ENCODE measurements around the gene CTTN.

The CTTN gene

GRCh38 chr11:70353329-70353728, 45.0 kb upstream of the CTTN start:
- Histone ChIP-seq H3K4me1 (ENCODE audit: control insufficient read depth, low read depth, low read length) (no peaks in the 10 kb centered on the region), H3K4ac (ENCODE audit: low read depth, low read length) (no peak overlapping the region), H2BK15ac (replicated peaks; ENCODE audit: low read depth) (no peak overlapping the region), H2AK5ac (ENCODE audit: low read length) (no peak overlapping the region), H3K4me2 (ENCODE audit: low read length) (no peak overlapping the region), H3K4me3 (ENCODE audit: low read length) (no peak overlapping the region), H3K56ac (ENCODE audit: low read length) (no peak overlapping the region), H2BK120ac (ENCODE audit: low read depth, low read length) (no peak overlapping the region), H3K79me1 (ENCODE audit: low read length) (peaks cover 2% of the 10 kb centered on the region), H3K23ac (ENCODE audit: low read length) (no peak overlapping the region), H3K79me2 (ENCODE audit: control insufficient read depth, insufficient read depth, low read length) (no peaks in the 10 kb centered on the region), H4K8ac (ENCODE audit: low read depth, low read length) (no peak overlapping the region), H3K9ac (ENCODE audit: low read length) (no peak overlapping the region), H4K5ac (ENCODE audit: low read length) (no peak overlapping the region), H3K27me3 (ENCODE audit: insufficient read depth, low read length, poor library complexity) (no peaks in the 10 kb centered on the region), H3K27ac (ENCODE audit: low read depth, low read length) (no peak overlapping the region), H3K36me3 (ENCODE audit: control insufficient read depth, insufficient read depth, low read length) (peaks cover 21% of the 10 kb centered on the region), H3K18ac (ENCODE audit: low read length) (no peak overlapping the region), H2BK5ac (ENCODE audit: low read length) (no peak overlapping the region)
- no peak for DNase-seq
- no CpG with 5 or more reads among the region's 2 CpGs for WGBS (ENCODE audit: extremely low coverage, insufficient coverage, low lambda C conversion rate)

- H3K79me1 ChIP-seq (ENCODE audit: low read length) = peaks cover 2% of the 10 kb centered on the region
- H2BK5ac ChIP-seq (ENCODE audit: low read length) = no peak overlapping the region
- no peak overlapping the region for H3K4me3 ChIP-seq (ENCODE audit: low read length)
- no peak overlapping the region for H3K9ac ChIP-seq (ENCODE audit: low read length)
- no CpG with 5 or more reads among the region's 19 CpGs for WGBS (ENCODE audit: extremely low coverage, insufficient coverage, low lambda C conversion rate)
- no peak overlapping the region for H2BK120ac ChIP-seq (ENCODE audit: low read depth, low read length)
- H2BK15ac ChIP-seq (replicated peaks; ENCODE audit: low read depth) = no peak overlapping the region
- H4K5ac ChIP-seq (ENCODE audit: low read length) = no peak overlapping the region
- H2AK5ac ChIP-seq (ENCODE audit: low read length) = no peak overlapping the region
- H3K56ac ChIP-seq (ENCODE audit: low read length) = no peak overlapping the region
- H3K18ac ChIP-seq (ENCODE audit: low read length) = no peak overlapping the region
- H3K79me2 ChIP-seq (ENCODE audit: control insufficient read depth, insufficient read depth, low read length) = no peaks in the 10 kb centered on the region
- H3K4ac ChIP-seq (ENCODE audit: low read depth, low read length) = no peak overlapping the region
- no peak for DNase-seq
- H3K4me1 ChIP-seq (ENCODE audit: control insufficient read depth, low read depth, low read length) = no peaks in the 10 kb centered on the region
- no peak overlapping the region for H3K4me2 ChIP-seq (ENCODE audit: low read length)
- H3K27ac ChIP-seq (ENCODE audit: low read depth, low read length) = no peak overlapping the region
- no peak overlapping the region for H3K23ac ChIP-seq (ENCODE audit: low read length)
- H3K36me3 ChIP-seq (ENCODE audit: control insufficient read depth, insufficient read depth, low read length) = peaks cover 21% of the 10 kb centered on the region
- no peak overlapping the region for H4K8ac ChIP-seq (ENCODE audit: low read depth, low read length)
- H3K27me3 ChIP-seq (ENCODE audit: insufficient read depth, low read length, poor library complexity) = no peaks in the 10 kb centered on the region
Measured at GRCh38 chr11:70353900-70354568, 44.3 kb upstream of the CTTN start.

GRCh38 chr11:70354629-70355028, 43.7 kb upstream of the CTTN start:
- no peak overlapping the region for H2BK5ac ChIP-seq (ENCODE audit: low read length)
- WGBS (ENCODE audit: extremely low coverage, insufficient coverage, low lambda C conversion rate) = no CpG with 5 or more reads among the region's 2 CpGs
- H3K36me3 ChIP-seq (ENCODE audit: control insufficient read depth, insufficient read depth, low read length) = peaks cover 21% of the 10 kb centered on the region

GRCh38 chr11:70358753-70359152, 39.6 kb upstream of the CTTN start:
- H3K4me2 ChIP-seq (ENCODE audit: low read length) = no peak overlapping the region
- no peak overlapping the region for H4K8ac ChIP-seq (ENCODE audit: low read depth, low read length)
- H3K4ac ChIP-seq (ENCODE audit: low read depth, low read length) = no peak overlapping the region
- H2BK5ac ChIP-seq (ENCODE audit: low read length) = no peak overlapping the region
- no peak overlapping the region for H2BK120ac ChIP-seq (ENCODE audit: low read depth, low read length)
- H3K18ac ChIP-seq (ENCODE audit: low read length) = no peak overlapping the region
- no peak overlapping the region for H3K4me3 ChIP-seq (ENCODE audit: low read length)
- H3K9ac ChIP-seq (ENCODE audit: low read length) = no peak overlapping the region
- no peak overlapping the region for H3K56ac ChIP-seq (ENCODE audit: low read length)
- H2BK15ac ChIP-seq (replicated peaks; ENCODE audit: low read depth) = no peak overlapping the region
- DNase-seq = no peak
- H3K4me1 ChIP-seq (ENCODE audit: control insufficient read depth, low read depth, low read length) = no peaks in the 10 kb centered on the region
- H3K23ac ChIP-seq (ENCODE audit: low read length) = no peak overlapping the region
- no peak overlapping the region for H4K5ac ChIP-seq (ENCODE audit: low read length)
- H3K36me3 ChIP-seq (ENCODE audit: control insufficient read depth, insufficient read depth, low read length) = peaks cover 24% of the 10 kb centered on the region
- WGBS (ENCODE audit: extremely low coverage, insufficient coverage, low lambda C conversion rate) = no CpG with 5 or more reads among the region's 11 CpGs
- H3K79me1 ChIP-seq (ENCODE audit: low read length) = no peaks in the 10 kb centered on the region
- H2AK5ac ChIP-seq (ENCODE audit: low read length) = no peak overlapping the region
- H3K27me3 ChIP-seq (ENCODE audit: insufficient read depth, low read length, poor library complexity) = no peaks in the 10 kb centered on the region
- H3K27ac ChIP-seq (ENCODE audit: low read depth, low read length) = no peak overlapping the region
- no peaks in the 10 kb centered on the region for H3K79me2 ChIP-seq (ENCODE audit: control insufficient read depth, insufficient read depth, low read length)

More at GRCh38 chr11:70354629-70355028, 43.7 kb upstream of the CTTN start:
- no peak overlapping the region for H3K4ac ChIP-seq (ENCODE audit: low read depth, low read length)
- no peaks in the 10 kb centered on the region for H3K79me2 ChIP-seq (ENCODE audit: control insufficient read depth, insufficient read depth, low read length)
- H4K8ac ChIP-seq (ENCODE audit: low read depth, low read length) = no peak overlapping the region
- H3K4me2 ChIP-seq (ENCODE audit: low read length) = no peak overlapping the region
- no peak overlapping the region for H2BK15ac ChIP-seq (replicated peaks; ENCODE audit: low read depth)
- no peak overlapping the region for H3K56ac ChIP-seq (ENCODE audit: low read length)
- no peak overlapping the region for H4K5ac ChIP-seq (ENCODE audit: low read length)
- DNase-seq = no peak
- no peak overlapping the region for H3K27ac ChIP-seq (ENCODE audit: low read depth, low read length)
- no peak overlapping the region for H3K18ac ChIP-seq (ENCODE audit: low read length)
- H3K4me1 ChIP-seq (ENCODE audit: control insufficient read depth, low read depth, low read length) = no peaks in the 10 kb centered on the region
- peaks cover 2% of the 10 kb centered on the region for H3K79me1 ChIP-seq (ENCODE audit: low read length)
- no peak overlapping the region for H3K23ac ChIP-seq (ENCODE audit: low read length)
- H3K9ac ChIP-seq (ENCODE audit: low read length) = no peak overlapping the region
- H3K27me3 ChIP-seq (ENCODE audit: insufficient read depth, low read length, poor library complexity) = no peaks in the 10 kb centered on the region
- H2AK5ac ChIP-seq (ENCODE audit: low read length) = no peak overlapping the region
- no peak overlapping the region for H2BK120ac ChIP-seq (ENCODE audit: low read depth, low read length)
- H3K4me3 ChIP-seq (ENCODE audit: low read length) = no peak overlapping the region

GRCh38 chr11:70359451-70360205, 38.7 kb upstream of the CTTN start:
- H3K56ac ChIP-seq (ENCODE audit: low read length) = no peak overlapping the region
- no peak overlapping the region for H4K8ac ChIP-seq (ENCODE audit: low read depth, low read length)
- no peaks in the 10 kb centered on the region for H3K4me1 ChIP-seq (ENCODE audit: control insufficient read depth, low read depth, low read length)
- H3K36me3 ChIP-seq (ENCODE audit: control insufficient read depth, insufficient read depth, low read length) = peaks cover 21% of the 10 kb centered on the region
- H2BK5ac ChIP-seq (ENCODE audit: low read length) = no peak overlapping the region
- H3K9ac ChIP-seq (ENCODE audit: low read length) = no peak overlapping the region
- no peak overlapping the region for H3K27ac ChIP-seq (ENCODE audit: low read depth, low read length)
- WGBS (ENCODE audit: extremely low coverage, insufficient coverage, low lambda C conversion rate) = no CpG with 5 or more reads among the region's 8 CpGs
- no peak overlapping the region for H3K4me3 ChIP-seq (ENCODE audit: low read length)
- DNase-seq = no peak
- no peaks in the 10 kb centered on the region for H3K79me2 ChIP-seq (ENCODE audit: control insufficient read depth, insufficient read depth, low read length)
- H2AK5ac ChIP-seq (ENCODE audit: low read length) = no peak overlapping the region
- no peak overlapping the region for H3K4me2 ChIP-seq (ENCODE audit: low read length)
- H2BK120ac ChIP-seq (ENCODE audit: low read depth, low read length) = no peak overlapping the region
- no peak overlapping the region for H3K23ac ChIP-seq (ENCODE audit: low read length)
- no peak overlapping the region for H3K4ac ChIP-seq (ENCODE audit: low read depth, low read length)
- H4K5ac ChIP-seq (ENCODE audit: low read length) = no peak overlapping the region
- H3K79me1 ChIP-seq (ENCODE audit: low read length) = no peaks in the 10 kb centered on the region
- H2BK15ac ChIP-seq (replicated peaks; ENCODE audit: low read depth) = no peak overlapping the region
- no peaks in the 10 kb centered on the region for H3K27me3 ChIP-seq (ENCODE audit: insufficient read depth, low read length, poor library complexity)
- no peak overlapping the region for H3K18ac ChIP-seq (ENCODE audit: low read length)
